Central memory CD8-positive, alpha-beta T cell (primary cell): Measurements from ENCODE around the gene RDH5.

ENCODE experiments used
- ATAC-seq: fragments of 150-1000 bp; cut with Tn5 transposase; replicated peaks from 2 replicates; pipeline ENCODE4 v1.10.0; 2022; ENCODE audit warnings: mild to moderate bottlenecking, moderate FRiP score, moderate number of reproducible peaks; ENCODE audit not compliant: poor library complexity, severe bottlenecking; ENCODE audit errors: extremely low read depth
- DNase-seq, 2 donors: peaks; one replicate each; pipeline ENCODE4 v3.0.0; 2021; ENCODE audit warnings: low spot score in 2 of 2
- H3K27ac Mint-ChIP-seq: one replicate; pipeline ENCODE4 v1.8.0; 2022; ENCODE audit warnings: low read depth, mild to moderate bottlenecking, moderate library complexity, mixed read lengths
- H3K27me3 Mint-ChIP-seq: one replicate; pipeline ENCODE4 v1.8.0; 2022; ENCODE audit warnings: mixed read lengths
- H3K36me3 Mint-ChIP-seq: one replicate; pipeline ENCODE4 v1.8.0; 2022; ENCODE audit warnings: mild to moderate bottlenecking, moderate library complexity, mixed read lengths; ENCODE audit not compliant: insufficient read depth
- H3K4me1 Mint-ChIP-seq: one replicate; pipeline ENCODE4 v1.8.0; 2022; ENCODE audit warnings: mixed read lengths
- H3K4me3 Mint-ChIP-seq: one replicate; pipeline ENCODE4 v1.8.0; 2022; ENCODE audit warnings: mild to moderate bottlenecking, moderate library complexity, mixed read lengths
- H3K9me3 Mint-ChIP-seq: one replicate; pipeline ENCODE4 v1.8.0; 2022; ENCODE audit warnings: mixed read lengths

RDH5 gene

DNA sequence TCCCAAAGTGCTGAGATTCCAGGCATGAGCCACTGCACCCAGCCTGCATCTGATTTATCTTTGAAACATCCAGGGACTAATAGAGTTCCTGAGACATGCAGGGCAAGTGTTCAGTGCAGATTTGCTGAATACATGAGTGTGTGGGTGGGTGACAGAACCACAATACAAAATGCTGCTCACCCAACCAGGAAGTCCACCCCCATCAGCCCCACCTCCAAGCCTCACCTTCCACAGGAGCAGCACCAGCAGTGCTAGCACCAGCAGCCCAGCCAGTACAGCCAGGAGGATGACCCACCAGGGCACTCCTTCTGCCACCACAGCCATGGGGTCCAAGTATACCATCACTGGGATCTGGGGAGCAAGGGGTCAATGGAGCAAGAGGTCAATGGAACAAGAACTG lies 32.4 kb upstream of the RDH5 start:
- Mint-ChIP-seq H3K4me3 (no peak overlapping the region), H3K36me3 (peaks cover 3% of the 10 kb centered on the region), H3K4me1 (no peaks in the 10 kb centered on the region), H3K9me3 (no peaks in the 10 kb centered on the region), H3K27me3 (peaks cover 23% of the 10 kb centered on the region), H3K27ac (peak overlapping the region; percentile 29)
- no peak for DNase-seq
- no peak for ATAC-seq

DNA sequence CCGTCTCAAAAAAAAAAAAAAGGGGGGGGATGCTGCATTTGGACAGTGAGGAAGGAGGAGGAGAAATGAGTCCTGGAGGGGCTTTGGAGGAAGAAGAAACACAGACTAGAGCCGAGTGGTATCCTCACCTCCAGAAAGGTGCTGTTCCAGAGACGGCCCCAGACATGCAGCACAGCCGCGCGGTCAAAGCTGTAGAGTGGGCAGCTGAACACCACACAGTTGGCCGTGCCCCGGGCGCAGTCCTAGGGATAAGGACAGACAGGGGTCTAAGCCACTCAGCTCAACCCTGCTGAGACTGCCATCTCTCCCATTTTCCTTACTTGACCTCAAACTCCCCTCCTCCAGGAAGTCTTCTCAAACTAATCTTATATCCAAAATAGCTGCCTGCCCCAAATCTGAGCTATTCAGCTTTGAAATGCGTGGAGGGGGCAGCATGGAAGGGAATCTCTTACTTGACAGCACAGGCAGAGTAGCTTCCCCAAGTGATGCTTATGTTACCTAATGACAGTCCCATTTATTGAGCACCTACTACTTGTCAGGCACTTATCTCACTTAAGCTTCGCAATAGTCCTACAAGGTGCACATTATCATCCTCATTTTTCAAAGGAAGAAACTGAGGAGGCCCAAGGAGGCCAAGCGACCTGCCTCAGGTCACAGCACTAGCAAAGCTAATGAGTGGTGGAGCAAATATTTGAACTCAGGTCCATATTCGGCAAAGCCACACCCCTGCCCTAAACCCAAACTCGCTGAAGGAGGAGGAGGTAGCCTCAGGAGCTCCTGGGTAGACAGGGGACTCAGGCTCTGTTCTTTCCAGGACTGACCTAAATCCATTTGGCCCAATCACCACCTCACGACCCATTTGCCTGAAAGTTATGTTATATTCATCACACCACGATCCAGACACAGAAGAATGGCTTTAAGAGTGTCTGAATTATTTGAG lies 31.2 kb upstream of the RDH5 start:
- no peaks in the 10 kb centered on the region for H3K4me1 Mint-ChIP-seq
- H3K27me3 Mint-ChIP-seq = peaks cover 18% of the 10 kb centered on the region
- no peaks in the 10 kb centered on the region for H3K9me3 Mint-ChIP-seq
- no peak overlapping the region for H3K27ac Mint-ChIP-seq
- H3K4me3 Mint-ChIP-seq = no peak overlapping the region
- H3K36me3 Mint-ChIP-seq = peaks cover 3% of the 10 kb centered on the region
- DNase-seq = no peak
- ATAC-seq = no peak

DNA sequence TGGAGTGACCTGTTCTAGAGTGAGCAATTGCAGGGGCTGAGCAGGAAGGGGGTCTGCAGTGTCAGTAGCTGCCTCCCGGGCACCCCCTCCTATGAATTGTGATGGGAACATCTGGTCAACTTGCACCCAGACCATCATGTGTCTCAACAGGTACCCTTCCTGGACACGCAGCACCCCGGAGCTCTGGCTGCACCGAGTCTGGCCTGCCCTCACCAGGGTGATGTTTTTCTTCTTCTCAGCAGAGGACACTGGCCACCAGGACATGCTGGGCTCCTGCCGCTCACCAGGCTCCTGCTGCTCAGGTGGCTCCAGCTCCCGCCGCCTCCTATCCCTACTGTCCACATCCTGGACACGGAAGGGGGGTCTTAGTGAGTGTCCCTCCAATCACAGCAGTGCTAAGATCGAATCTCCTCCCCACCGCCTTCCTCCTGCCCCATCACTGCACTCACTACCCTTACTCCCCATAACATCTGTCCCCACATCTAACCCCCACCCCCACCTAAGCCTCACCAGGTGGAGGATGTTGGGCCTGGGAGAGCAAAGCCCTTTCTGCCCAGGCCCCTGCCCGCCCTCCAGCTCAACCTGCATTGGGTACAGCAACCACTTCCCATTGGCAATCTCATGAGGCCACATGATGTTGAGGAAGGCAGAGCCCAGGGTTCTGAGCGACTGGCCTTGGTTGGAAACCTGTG lies 27.4 kb upstream of the RDH5 start:
- Mint-ChIP-seq H3K27me3 (peaks cover 20% of the 10 kb centered on the region), H3K27ac (no peak overlapping the region), H3K36me3 (no peaks in the 10 kb centered on the region), H3K4me3 (no peak overlapping the region), H3K4me1 (no peaks in the 10 kb centered on the region), H3K9me3 (no peaks in the 10 kb centered on the region)
- DNase-seq (no peak), ATAC-seq (no peak)

DNA sequence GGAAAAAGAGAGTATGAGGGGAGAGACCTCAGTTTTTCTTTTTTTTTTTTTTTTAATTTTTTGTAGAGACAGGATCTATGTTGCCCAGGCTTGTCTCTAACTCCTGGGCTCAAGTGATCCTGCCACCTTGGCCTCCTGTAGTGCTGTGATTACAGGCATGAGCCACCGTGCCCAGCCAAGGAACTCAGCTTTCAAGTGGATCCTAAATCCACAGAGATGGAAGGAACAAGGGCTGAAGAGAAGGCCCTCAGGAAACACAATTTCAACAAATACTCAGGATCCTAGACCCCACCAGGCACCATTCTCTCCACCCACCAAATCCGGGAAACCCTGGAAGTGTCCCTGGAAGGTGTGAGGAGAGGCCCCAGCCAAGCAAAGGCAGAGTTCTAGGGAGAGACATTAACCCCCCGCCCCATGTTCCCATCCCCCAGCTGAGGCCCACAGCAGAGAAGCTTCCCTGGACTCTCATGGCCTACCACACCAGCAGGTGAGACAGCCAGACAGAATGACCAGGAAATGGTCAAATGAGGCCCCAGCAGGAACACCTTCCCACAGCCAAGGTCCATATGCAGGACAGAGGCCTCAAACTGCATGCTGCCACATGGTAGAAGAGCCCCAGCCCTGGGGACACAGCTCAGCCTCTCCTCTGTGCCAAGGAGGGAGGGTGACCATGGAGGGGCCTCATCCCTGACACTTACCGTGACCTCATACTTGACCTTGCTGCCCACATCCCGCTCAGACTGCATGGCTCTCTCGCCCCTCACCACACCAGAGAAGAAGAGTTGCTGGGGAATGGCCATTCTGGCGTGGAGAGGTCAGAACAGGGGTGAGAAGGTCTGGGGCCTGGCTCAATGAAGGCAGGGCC lies 26.6 kb upstream of the RDH5 start:
- H3K27ac Mint-ChIP-seq = no peak overlapping the region

DNA sequence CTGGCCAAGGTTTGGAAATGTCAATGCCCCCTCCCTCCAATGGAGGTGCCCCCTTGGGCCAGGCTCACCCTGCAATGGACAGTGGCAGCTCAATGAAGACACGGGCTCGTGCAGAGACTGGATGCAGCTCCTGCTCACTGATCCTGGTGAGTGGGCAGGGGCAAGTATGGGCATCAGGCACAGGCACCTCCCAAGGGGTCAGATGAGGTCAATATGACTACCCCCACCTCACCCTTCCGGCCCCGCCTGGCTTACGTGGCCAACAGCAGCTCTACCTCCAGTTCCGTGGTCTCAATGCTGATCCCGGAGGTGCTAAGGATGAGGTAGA lies 26.0 kb upstream of the RDH5 start:
- Mint-ChIP-seq H3K27ac (no peak overlapping the region), H3K27me3 (peaks cover 24% of the 10 kb centered on the region), H3K36me3 (no peaks in the 10 kb centered on the region), H3K4me1 (no peaks in the 10 kb centered on the region), H3K9me3 (no peaks in the 10 kb centered on the region), H3K4me3 (no peak overlapping the region)
- DNase-seq (no peak), ATAC-seq (no peak)

More for the DNA sequence above, 26.6 kb upstream of the RDH5 start:
- no peak for ATAC-seq
- no peaks in the 10 kb centered on the region for H3K9me3 Mint-ChIP-seq
- H3K36me3 Mint-ChIP-seq = no peaks in the 10 kb centered on the region
- H3K4me3 Mint-ChIP-seq = no peak overlapping the region
- H3K27me3 Mint-ChIP-seq = peaks cover 24% of the 10 kb centered on the region
- no peaks in the 10 kb centered on the region for H3K4me1 Mint-ChIP-seq
- DNase-seq = no peak

DNA sequence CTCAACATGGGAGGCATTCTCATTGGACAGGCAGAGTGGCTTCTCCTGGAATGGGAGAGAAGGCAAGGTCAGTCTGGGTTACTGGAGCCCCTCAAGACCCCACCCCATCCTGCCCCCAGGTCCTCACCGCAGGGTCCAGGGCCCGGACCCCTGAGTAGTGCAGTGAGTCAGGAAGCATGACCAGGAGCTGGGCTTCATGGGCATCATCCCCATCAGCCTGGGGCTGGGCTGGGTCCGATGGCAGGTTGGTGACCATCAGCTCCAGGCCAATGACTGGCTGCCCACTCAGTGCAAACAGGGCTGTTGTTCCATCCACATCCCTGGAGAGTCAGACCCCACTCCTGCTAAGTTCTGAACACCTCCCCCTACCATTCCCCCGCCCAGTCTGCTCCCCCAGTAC lies 25.5 kb upstream of the RDH5 start:
- no peaks in the 10 kb centered on the region for H3K9me3 Mint-ChIP-seq
- no peaks in the 10 kb centered on the region for H3K36me3 Mint-ChIP-seq
- no peaks in the 10 kb centered on the region for H3K4me1 Mint-ChIP-seq
- H3K27ac Mint-ChIP-seq = no peak overlapping the region
- peaks cover 24% of the 10 kb centered on the region for H3K27me3 Mint-ChIP-seq
- H3K4me3 Mint-ChIP-seq = no peak overlapping the region
- DNase-seq (no peak), ATAC-seq (no peak)

DNA sequence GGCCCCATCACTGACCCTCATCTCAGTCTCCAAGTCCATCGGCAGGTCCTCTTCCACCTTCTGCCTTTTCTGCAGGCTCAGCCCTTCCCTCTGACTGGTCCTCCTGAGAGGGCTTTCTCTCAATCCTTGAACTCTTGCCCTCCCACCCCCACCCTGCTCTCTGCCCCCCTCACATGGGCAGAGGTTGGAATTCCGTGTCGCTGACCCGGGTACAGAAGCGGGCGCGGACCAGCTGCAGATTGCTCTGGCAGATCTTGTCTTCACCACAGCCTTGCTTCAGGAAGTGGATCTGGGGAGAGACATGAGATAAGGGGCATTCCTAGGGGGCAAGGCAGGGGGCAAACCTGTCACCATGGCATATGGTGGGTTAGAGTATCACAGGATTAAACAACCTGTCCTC lies 24.8 kb upstream of the RDH5 start:
- Mint-ChIP-seq H3K4me3 (no peak overlapping the region), H3K36me3 (no peaks in the 10 kb centered on the region), H3K27ac (no peak overlapping the region), H3K4me1 (no peaks in the 10 kb centered on the region), H3K27me3 (peaks cover 24% of the 10 kb centered on the region), H3K9me3 (no peaks in the 10 kb centered on the region)
- DNase-seq (no peak), ATAC-seq (no peak)

DNA sequence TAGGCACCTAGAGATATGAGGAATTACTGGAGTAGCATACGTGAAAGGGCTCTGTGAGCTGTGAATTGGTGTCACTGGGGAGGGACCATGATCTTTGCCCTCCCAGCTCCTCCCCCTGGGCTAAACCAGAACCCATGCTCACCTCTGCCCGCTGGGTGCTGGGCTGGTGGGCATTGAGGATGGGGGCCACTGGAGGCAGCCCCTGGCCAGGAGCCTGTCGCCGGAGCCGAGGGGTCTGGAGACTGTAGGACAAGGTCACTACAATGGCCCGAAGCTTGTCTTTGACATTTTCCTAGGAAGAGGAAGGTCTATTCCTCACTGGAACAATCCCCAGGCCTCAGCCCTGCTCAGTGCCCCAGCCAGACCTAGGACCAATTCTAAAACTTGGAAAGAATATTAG lies 24.1 kb upstream of the RDH5 start:
- H3K4me1 Mint-ChIP-seq = no peaks in the 10 kb centered on the region
- DNase-seq = no peak
- no peak overlapping the region for H3K27ac Mint-ChIP-seq
- H3K27me3 Mint-ChIP-seq = peaks cover 24% of the 10 kb centered on the region
- ATAC-seq = no peak
- H3K9me3 Mint-ChIP-seq = no peaks in the 10 kb centered on the region
- no peaks in the 10 kb centered on the region for H3K36me3 Mint-ChIP-seq
- H3K4me3 Mint-ChIP-seq = no peak overlapping the region

DNA sequence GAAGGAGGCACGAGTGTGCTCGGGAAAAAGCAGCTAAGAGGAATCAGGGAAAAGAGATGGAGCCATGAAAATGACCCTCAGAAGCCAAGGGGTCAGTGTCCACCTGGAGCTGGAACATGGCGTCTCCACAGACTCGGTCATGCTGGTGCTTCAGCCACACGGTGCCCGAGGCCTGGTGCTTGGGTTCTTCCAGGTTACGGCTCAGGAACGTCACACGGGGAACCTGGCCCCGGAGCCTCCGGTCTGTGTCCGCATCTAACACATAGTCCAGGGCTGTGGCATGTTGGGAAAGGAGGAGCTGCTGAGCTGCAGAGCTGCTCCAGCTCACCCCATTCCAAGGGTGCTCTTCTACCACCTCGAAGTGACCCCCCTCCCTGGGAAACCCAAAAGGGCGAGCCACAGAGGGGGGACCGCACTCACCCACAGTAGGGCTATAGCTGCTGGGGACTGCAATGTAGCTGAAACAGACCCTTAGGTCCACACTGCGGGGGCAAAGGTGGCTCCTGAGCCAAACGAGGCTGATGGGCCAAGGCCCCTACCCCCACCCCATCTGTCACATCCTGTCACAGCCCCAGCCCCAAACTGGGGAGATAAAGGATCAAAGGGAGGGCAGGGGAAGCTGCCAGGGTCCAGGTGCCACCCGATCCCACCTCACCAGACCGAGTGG lies 23.3 kb upstream of the RDH5 start:
- no peaks in the 10 kb centered on the region for H3K36me3 Mint-ChIP-seq
- DNase-seq = no peak
- ATAC-seq = no peak

DNA sequence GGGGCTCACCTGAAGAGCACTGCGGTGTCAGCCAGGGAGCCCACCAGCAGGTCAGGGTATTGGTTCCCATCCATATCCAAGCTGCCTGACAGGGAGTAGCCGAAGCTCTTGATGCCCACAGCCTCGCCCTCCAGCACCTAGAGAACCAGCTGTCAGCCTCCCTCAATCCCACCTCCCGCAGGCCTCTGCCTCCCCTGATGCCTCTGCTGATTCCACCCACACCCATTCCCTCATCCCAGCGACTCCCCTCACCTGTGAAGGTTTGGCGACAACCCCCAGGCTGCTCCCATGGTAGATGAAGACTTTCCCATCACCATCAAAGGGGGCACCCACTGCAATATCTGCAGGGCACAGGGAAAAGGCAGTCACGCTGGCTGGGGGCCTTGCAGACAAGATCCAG lies 22.5 kb upstream of the RDH5 start:
- no peak overlapping the region for H3K27ac Mint-ChIP-seq
- H3K4me1 Mint-ChIP-seq = no peaks in the 10 kb centered on the region
- no peaks in the 10 kb centered on the region for H3K9me3 Mint-ChIP-seq
- H3K36me3 Mint-ChIP-seq = no peaks in the 10 kb centered on the region
- H3K4me3 Mint-ChIP-seq = no peak overlapping the region
- ATAC-seq (no peak), DNase-seq (no peak)
- H3K27me3 Mint-ChIP-seq = peaks cover 27% of the 10 kb centered on the region

More for the DNA sequence above, 23.3 kb upstream of the RDH5 start:
- no peaks in the 10 kb centered on the region for H3K9me3 Mint-ChIP-seq
- H3K27me3 Mint-ChIP-seq = peaks cover 24% of the 10 kb centered on the region
- H3K4me3 Mint-ChIP-seq = no peak overlapping the region
- no peaks in the 10 kb centered on the region for H3K4me1 Mint-ChIP-seq
- H3K27ac Mint-ChIP-seq = no peak overlapping the region

DNA sequence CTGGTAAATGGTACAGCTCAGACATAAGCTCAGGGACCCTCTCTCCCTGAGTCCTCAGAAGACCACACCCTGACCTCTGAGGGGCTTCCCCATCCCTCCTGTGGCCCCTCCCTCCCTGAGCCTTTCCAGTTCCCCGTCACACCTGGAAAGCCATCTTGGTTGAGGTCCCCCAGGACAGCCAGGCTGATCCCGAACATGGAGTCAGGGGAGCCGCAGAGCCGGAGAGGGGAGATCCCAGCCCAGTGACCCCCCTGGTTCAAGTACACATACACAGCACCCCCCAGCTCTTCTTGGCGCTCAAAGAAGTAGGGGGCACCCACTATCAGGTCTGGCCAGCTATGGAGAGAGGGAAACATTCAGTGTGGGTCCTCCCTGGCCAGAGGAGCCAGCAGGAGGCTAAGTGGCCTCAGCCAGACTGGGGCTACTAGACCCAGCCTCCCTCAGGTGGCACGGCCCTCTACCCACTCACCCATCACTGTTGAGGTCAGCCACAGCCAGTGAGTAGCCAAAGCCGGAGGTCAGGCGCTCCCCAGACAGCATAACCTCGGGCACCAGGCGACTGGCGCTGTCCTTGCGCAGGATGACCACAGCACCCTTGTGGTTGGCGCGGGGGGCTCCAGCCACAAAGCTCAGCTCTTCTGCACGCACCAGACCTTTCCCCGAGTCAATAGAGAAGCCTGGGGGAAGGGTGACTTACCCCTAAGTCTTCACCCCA lies 21.8 kb upstream of the RDH5 start:
- Mint-ChIP-seq H3K4me3 (no peak overlapping the region), H3K27me3 (peaks cover 35% of the 10 kb centered on the region), H3K27ac (no peak overlapping the region), H3K4me1 (no peaks in the 10 kb centered on the region), H3K36me3 (no peaks in the 10 kb centered on the region), H3K9me3 (no peaks in the 10 kb centered on the region)
- no peak for ATAC-seq
- no peak for DNase-seq

DNA sequence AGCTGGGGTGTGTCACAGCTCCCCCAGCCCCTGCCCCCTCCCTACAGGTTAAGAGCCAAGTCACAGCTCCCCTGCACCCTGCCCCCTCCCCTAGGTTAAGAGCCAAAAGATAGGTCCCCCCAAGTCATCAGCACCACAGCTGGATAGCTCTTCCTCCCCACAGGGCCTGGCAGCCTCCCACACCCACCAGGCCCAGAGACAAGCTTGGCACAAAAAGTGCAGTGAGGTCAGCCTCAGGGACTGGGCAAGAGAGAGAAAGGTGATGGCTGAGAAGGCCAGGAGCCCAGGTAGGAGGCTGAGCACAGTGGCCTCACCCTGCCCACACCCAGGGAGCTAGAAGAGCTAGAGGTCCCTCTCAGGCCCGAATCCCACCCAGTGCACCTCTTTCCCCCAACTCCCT lies 21.2 kb upstream of the RDH5 start:
- Mint-ChIP-seq H3K4me1 (no peaks in the 10 kb centered on the region), H3K27ac (no peak overlapping the region), H3K27me3 (peaks cover 35% of the 10 kb centered on the region), H3K9me3 (no peaks in the 10 kb centered on the region), H3K4me3 (no peak overlapping the region), H3K36me3 (no peaks in the 10 kb centered on the region)
- ATAC-seq = no peak
- DNase-seq = no peak
